Measurements from ENCODE around the gene MVB12B. TPM values are rescaled to one million over a fixed set of nuclear protein-coding genes. Genes with fewer than 3 reads are reported as not detected.

The MVB12B gene
- total RNA-seq, 1 donor from 2014 or later, result 16.5 TPM

DNA sequence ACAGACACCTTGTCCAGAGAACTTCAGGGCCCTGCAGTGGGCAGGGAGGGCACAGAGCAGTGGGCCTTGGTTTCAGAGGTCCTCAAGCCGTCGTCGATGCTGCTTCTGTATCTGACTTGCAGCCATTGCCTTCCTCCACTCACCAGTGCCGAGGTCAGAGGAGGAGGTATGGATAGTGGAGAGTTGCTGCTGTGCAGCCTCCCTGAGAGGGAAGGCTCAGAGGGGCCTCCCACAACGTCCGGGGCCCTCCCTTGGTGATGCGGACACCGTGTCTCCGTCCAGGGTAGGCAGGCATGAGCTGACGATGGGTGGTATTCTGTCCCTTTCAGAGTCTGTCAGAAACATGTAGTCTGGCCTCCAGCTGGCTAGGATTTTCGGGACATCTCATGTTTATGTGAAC lies 73.9 kb downstream of the MVB12B start:
- Histone ChIP-seq H3K36me3 (no peaks in the 10 kb centered on the region), H3K9me3 (no peaks in the 10 kb centered on the region), H3K27ac (no peak overlapping the region), H3K4me1 (peaks cover 26% of the 10 kb centered on the region), H3K27me3 (no peaks in the 10 kb centered on the region), H3K4me3 (no peak overlapping the region)
- intact Hi-C loops (cut with DNase I), result no loop called here
- no peak for DNase-seq (ENCODE audit: extremely low spot score in 2 of 2)
- TF ChIP-seq POLR2A (IDR thresholded peaks at IDR 0.05) (no peak), POLR2AphosphoS5 (IDR thresholded peaks at IDR 0.05; ENCODE audit: insufficient read depth in 1 of 2, low read depth in 1 of 2) (no peak)
- TF ChIP-seq, protein P1, sequence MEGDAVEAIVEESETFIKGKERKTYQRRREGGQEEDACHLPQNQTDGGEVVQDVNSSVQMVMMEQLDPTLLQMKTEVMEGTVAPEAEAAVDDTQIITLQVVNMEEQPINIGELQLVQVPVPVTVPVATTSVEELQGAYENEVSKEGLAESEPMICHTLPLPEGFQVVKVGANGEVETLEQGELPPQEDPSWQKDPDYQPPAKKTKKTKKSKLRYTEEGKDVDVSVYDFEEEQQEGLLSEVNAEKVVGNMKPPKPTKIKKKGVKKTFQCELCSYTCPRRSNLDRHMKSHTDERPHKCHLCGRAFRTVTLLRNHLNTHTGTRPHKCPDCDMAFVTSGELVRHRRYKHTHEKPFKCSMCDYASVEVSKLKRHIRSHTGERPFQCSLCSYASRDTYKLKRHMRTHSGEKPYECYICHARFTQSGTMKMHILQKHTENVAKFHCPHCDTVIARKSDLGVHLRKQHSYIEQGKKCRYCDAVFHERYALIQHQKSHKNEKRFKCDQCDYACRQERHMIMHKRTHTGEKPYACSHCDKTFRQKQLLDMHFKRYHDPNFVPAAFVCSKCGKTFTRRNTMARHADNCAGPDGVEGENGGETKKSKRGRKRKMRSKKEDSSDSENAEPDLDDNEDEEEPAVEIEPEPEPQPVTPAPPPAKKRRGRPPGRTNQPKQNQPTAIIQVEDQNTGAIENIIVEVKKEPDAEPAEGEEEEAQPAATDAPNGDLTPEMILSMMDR (IDR thresholded peaks at IDR 0.05), result no peak

DNA sequence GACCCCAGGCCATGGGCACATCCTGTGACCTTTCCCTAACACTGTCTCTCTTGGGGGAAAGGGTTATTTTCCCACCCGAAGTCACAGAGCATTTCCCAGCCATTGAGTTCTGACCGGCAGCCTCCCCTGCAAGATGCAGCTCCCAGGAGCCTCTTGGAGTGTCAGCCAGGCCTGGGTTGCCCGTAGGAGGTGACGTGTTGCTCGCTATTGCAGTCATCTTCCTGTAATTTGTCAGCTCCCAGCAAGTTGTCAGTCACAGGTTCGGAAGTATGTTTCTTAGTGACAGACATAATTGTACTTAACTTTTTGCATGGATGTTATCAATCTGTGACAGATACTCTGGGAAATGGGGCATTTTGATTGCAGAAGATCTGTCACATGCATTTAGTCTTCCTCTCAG lies 74.5 kb downstream of the MVB12B start:
- TF ChIP-seq POLR2AphosphoS5 (IDR thresholded peaks at IDR 0.05; ENCODE audit: insufficient read depth in 1 of 2, low read depth in 1 of 2) (no peak), POLR2A (IDR thresholded peaks at IDR 0.05) (no peak)
- TF ChIP-seq, protein P1 (IDR thresholded peaks at IDR 0.05), result no peak
- Histone ChIP-seq H3K9me3 (no peaks in the 10 kb centered on the region), H3K27ac (no peak overlapping the region), H3K4me1 (peaks cover 20% of the 10 kb centered on the region), H3K27me3 (no peaks in the 10 kb centered on the region), H3K36me3 (no peaks in the 10 kb centered on the region), H3K4me3 (no peak overlapping the region)
- intact Hi-C loops (cut with DNase I), result no loop called here
- no peak for DNase-seq (ENCODE audit: extremely low spot score in 2 of 2)

DNA sequence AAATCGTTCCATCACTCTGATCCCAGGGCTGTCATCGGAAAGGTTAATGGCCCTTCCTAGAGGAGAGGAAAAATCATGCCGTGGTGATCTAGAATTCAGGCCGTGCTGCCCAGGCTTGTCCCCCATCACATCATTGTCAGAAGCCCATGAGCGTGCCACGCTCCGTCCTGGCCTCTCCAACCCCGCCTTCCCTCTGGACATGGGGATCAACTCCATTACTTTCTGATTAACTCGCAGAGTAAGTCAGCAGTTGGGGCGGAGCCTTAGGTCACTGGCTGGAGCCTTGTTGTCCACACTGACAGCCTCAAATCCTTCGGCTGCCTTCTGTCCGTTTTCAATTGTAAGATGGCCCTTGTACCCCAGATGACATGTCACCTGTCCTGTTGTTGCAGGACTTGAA lies 75.0 kb downstream of the MVB12B start:
- H3K27me3 ChIP-seq, result no peaks in the 10 kb centered on the region
- no peak for DNase-seq (ENCODE audit: extremely low spot score in 2 of 2)
- TF ChIP-seq POLR2A (IDR thresholded peaks at IDR 0.05) (no peak), POLR2AphosphoS5 (IDR thresholded peaks at IDR 0.05; ENCODE audit: insufficient read depth in 1 of 2, low read depth in 1 of 2) (no peak)
- TF ChIP-seq, protein P1 (IDR thresholded peaks at IDR 0.05), result no peak
- H3K36me3 ChIP-seq, result no peaks in the 10 kb centered on the region
- intact Hi-C loops (cut with DNase I), result no loop called here
- no peak overlapping the region for H3K27ac ChIP-seq
- peaks cover 16% of the 10 kb centered on the region for H3K4me1 ChIP-seq
- H3K4me3 ChIP-seq, result no peak overlapping the region
- H3K9me3 ChIP-seq, result no peaks in the 10 kb centered on the region

- TF ChIP-seq POLR2AphosphoS5 (IDR thresholded peaks at IDR 0.05; ENCODE audit: insufficient read depth in 1 of 2, low read depth in 1 of 2) (no peak), POLR2A (IDR thresholded peaks at IDR 0.05) (no peak)
- TF ChIP-seq, protein P1 (IDR thresholded peaks at IDR 0.05), result no peak
- Histone ChIP-seq H3K9me3 (no peaks in the 10 kb centered on the region), H3K36me3 (no peaks in the 10 kb centered on the region), H3K27ac (no peak overlapping the region), H3K4me3 (no peak overlapping the region), H3K4me1 (peaks cover 8% of the 10 kb centered on the region), H3K27me3 (no peaks in the 10 kb centered on the region)
- no peak for DNase-seq (ENCODE audit: extremely low spot score in 2 of 2)
- intact Hi-C loops (cut with DNase I), result no loop called here
Observed at GRCh38 chr9:126403397-126403796, 76.8 kb downstream of the MVB12B start.

DNA sequence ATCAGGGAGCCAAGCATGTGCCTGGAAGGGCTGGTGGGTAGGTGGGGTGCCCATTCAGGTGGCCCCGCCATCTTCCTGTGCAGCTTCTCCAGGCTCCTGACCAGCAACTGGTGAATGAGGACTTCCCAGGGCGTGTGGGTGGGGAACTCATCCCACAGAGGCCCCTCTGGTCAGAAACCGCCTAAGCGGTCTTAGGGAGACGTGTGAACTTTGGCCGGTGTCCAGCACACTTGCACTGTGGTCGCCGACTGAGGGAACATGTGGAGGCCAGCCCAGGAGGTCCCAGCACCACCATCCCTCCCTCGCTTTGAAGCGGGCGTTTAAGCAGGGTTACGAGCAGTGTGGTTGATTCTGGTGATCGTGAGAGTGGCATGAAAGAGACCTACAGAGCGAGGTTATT lies 77.8 kb downstream of the MVB12B start:
- Histone ChIP-seq H3K36me3 (peaks cover 0 to 5% of the 10 kb centered on the region in 2 donors), H3K27me3 (no peaks in the 10 kb centered on the region), H3K4me3 (no peak overlapping the region), H3K9me3 (no peaks in the 10 kb centered on the region), H3K27ac (no peak overlapping the region), H3K4me1 (no peaks in the 10 kb centered on the region)
- intact Hi-C loops (cut with DNase I), result no loop called here
- no peak for DNase-seq (ENCODE audit: extremely low spot score in 2 of 2)
- TF ChIP-seq POLR2A (IDR thresholded peaks at IDR 0.05) (no peak), POLR2AphosphoS5 (IDR thresholded peaks at IDR 0.05; ENCODE audit: insufficient read depth in 1 of 2, low read depth in 1 of 2) (no peak)
- TF ChIP-seq, protein P1 (IDR thresholded peaks at IDR 0.05), result no peak

Measured in vagina (tissue), 2 donors.